ENCODE measurements around the gene LTK.

DNA sequence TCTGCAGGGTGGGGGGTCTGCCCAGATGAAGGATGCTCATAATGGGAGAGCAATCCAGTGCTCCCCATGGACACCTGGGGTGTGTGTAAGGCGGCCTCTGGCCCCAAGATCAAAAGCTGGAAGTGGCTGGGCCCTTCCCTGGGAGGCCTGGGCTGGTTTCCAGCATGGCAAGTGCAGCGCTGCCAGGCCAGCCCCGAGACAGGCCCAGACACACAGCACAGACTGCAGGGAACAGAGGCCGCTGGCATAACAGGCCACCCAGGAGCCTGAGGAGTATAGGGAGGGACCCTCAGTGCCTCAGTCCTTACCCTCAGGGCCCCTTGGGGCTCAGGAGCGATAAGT lies 10.0 kb downstream of the LTK start:
- TF ChIP-seq, protein P1, sequence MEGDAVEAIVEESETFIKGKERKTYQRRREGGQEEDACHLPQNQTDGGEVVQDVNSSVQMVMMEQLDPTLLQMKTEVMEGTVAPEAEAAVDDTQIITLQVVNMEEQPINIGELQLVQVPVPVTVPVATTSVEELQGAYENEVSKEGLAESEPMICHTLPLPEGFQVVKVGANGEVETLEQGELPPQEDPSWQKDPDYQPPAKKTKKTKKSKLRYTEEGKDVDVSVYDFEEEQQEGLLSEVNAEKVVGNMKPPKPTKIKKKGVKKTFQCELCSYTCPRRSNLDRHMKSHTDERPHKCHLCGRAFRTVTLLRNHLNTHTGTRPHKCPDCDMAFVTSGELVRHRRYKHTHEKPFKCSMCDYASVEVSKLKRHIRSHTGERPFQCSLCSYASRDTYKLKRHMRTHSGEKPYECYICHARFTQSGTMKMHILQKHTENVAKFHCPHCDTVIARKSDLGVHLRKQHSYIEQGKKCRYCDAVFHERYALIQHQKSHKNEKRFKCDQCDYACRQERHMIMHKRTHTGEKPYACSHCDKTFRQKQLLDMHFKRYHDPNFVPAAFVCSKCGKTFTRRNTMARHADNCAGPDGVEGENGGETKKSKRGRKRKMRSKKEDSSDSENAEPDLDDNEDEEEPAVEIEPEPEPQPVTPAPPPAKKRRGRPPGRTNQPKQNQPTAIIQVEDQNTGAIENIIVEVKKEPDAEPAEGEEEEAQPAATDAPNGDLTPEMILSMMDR (IDR thresholded peaks at IDR 0.05; ENCODE audit: low read depth, low read length, poor library complexity, severe bottlenecking) = no peak
- TF ChIP-seq EZH2phosphoT487 (IDR thresholded peaks at IDR 0.05; ENCODE audit: borderline replicate concordance, low read length) = no peak
